GM06990 (cell line): Measurements from ENCODE around the gene CUL2.

Experiments
- DNase-seq: peaks from one replicate; pipeline ENCODE4 v3.0.0-alpha.2; 2011; ENCODE audit not compliant: insufficient read length; ENCODE audit errors: extremely low read depth
- H3K27me3 ChIP-seq: replicated peaks from 2 replicates; pipeline ENCODE4 v1.6.0; 2011; ENCODE audit warnings: low read length; ENCODE audit not compliant: control insufficient read depth, insufficient read depth
- H3K36me3 ChIP-seq: 2 replicates; pipeline ENCODE4 v1.5.1; 2011; ENCODE audit warnings: low read length; ENCODE audit not compliant: control insufficient read depth, insufficient read depth
- H3K4me3 ChIP-seq: replicated peaks from 2 replicates; pipeline ENCODE4 v1.5.1; 2011; ENCODE audit warnings: low read depth, mild to moderate bottlenecking, control low read depth, low read length
- CTCF ChIP-seq: IDR thresholded peaks from 2 replicates; pipeline ENCODE4 v1.5.1; 2011; ENCODE audit warnings: low read length, control low read depth, mild to moderate bottlenecking, inconsistent platforms; ENCODE audit not compliant: insufficient read depth, poor library complexity, severe bottlenecking

Gene CUL2

GRCh38 chr10:35017608-35018007 lies 72.5 kb downstream of the CUL2 start:
- Histone ChIP-seq H3K36me3 (peaks cover 4% of the 10 kb centered on the region), H3K4me3 (no peak overlapping the region), H3K27me3 (no peaks in the 10 kb centered on the region)
- no peak for TF ChIP-seq CTCF
- no peak for DNase-seq

GRCh38 chr10:35015843-35016408 lies 74.2 kb downstream of the CUL2 start:
- DNase-seq, result no peak
- H3K36me3 ChIP-seq, result peaks cover 3% of the 10 kb centered on the region
- H3K27me3 ChIP-seq, result no peaks in the 10 kb centered on the region
- no peak overlapping the region for H3K4me3 ChIP-seq
- TF ChIP-seq CTCF, result no peak

GRCh38 chr10:35012781-35013180 lies 77.4 kb downstream of the CUL2 start:
- Histone ChIP-seq H3K36me3 (peaks cover 5% of the 10 kb centered on the region), H3K4me3 (no peak overlapping the region), H3K27me3 (no peaks in the 10 kb centered on the region)
- no peak for DNase-seq
- TF ChIP-seq CTCF, result no peak

GRCh38 chr10:35011771-35012191 lies 78.4 kb downstream of the CUL2 start:
- Histone ChIP-seq H3K27me3 (no peaks in the 10 kb centered on the region), H3K4me3 (no peak overlapping the region), H3K36me3 (peaks cover 5% of the 10 kb centered on the region)
- no peak for DNase-seq
- no peak for TF ChIP-seq CTCF

GRCh38 chr10:35007858-35008301 lies 82.3 kb downstream of the CUL2 start:
- H3K36me3 ChIP-seq, result peaks cover 6% of the 10 kb centered on the region
- TF ChIP-seq CTCF, result no peak
- H3K4me3 ChIP-seq, result no peak overlapping the region
- no peak for DNase-seq
- H3K27me3 ChIP-seq, result no peaks in the 10 kb centered on the region

- TF ChIP-seq CTCF, result no peak
- H3K36me3 ChIP-seq, result peaks cover 4% of the 10 kb centered on the region
- no peak overlapping the region for H3K4me3 ChIP-seq
- no peak for DNase-seq
- H3K27me3 ChIP-seq, result no peaks in the 10 kb centered on the region
Observed at GRCh38 chr10:35006836-35007235, 83.3 kb downstream of the CUL2 start.
